ENCODE results near the gene TMEM61. TPM values are rescaled to one million over a fixed set of nuclear protein-coding genes. Genes with fewer than 3 reads are reported as not detected.

The TMEM61 gene
- total and polyA plus RNA-seq, 2 donors (not counting 1 experiment from before 2014, with no cell fraction given) = not detected

- no peaks in the 10 kb centered on the region for H4K20me1 ChIP-seq (ENCODE audit: control insufficient read depth, insufficient read depth, low read length, poor library complexity, severe bottlenecking)
- Mint-ChIP-seq H3K9me3 (ENCODE audit: insufficient read depth) (peaks cover 2% of the 10 kb centered on the region), H3K4me1 (no peaks in the 10 kb centered on the region), H3K27me3 (peaks cover 30% of the 10 kb centered on the region), H3K27ac (no peak overlapping the region), H3K4me3 (no peak overlapping the region)
- TF ChIP-seq EZH2 (IDR thresholded peaks at IDR 0.05; ENCODE audit: borderline replicate concordance, insufficient read depth, low read depth, low read length, poor library complexity, severe bottlenecking) (no peak), CTCF (IDR thresholded peaks at IDR 0.05) (no peak)
- H3K9ac ChIP-seq (ENCODE audit: low read length) = no peak overlapping the region
- WGBS (ENCODE audit: insufficient coverage) = 96% methylated on average over 3 of the region's 4 CpGs
- H3K79me2 ChIP-seq (ENCODE audit: control insufficient read depth, insufficient read depth, low read length) = no peaks in the 10 kb centered on the region
- H3K4me1 ChIP-seq (ENCODE audit: control insufficient read depth in 2 of 2, insufficient read depth in 2 of 2, low read length in 2 of 2) = peaks cover 0 to 3% of the 10 kb centered on the region in 2 donors
- CTCF ChIA-PET = interaction anchor here (1.2 to 3.1 kb wide), 4 partner anchors 10 to 1669 kb away, joined by 3 to 13 read pairs (median 6); no protein-coding TSS in a partner anchor
- no peak overlapping the region for H3K4me2 ChIP-seq (replicated peaks; ENCODE audit: low read depth, low read length, poor library complexity, severe bottlenecking)
- no peak overlapping the region for H3K4me3 ChIP-seq (ENCODE audit: control extremely low read depth in 1 of 5, extremely low read depth in 1 of 5, insufficient read depth in 1 of 5, low read depth in 2 of 5, low read length in 4 of 5)
- no peak overlapping the region for H3K27ac ChIP-seq (ENCODE audit: low read length in 2 of 2)
- intact Hi-C loops (cut with micrococcal nuclease) = no loop called here
- H3K36me3 ChIP-seq (replicated peaks in 1 of 2; ENCODE audit: control extremely low read depth in 1 of 2, control insufficient read depth in 1 of 2, extremely low read depth in 1 of 2, insufficient read depth in 2 of 2, low read length in 1 of 2) = no peaks in the 10 kb centered on the region
- DNase-seq = no peak
- POLR2A ChIA-PET = no interaction called here
- no peaks in the 10 kb centered on the region for H3K9me3 ChIP-seq (ENCODE audit: control extremely low read depth in 1 of 3, control insufficient read depth in 2 of 3, insufficient read depth in 1 of 3, low read length in 2 of 3)
- ATAC-seq (ENCODE audit: low read depth) = no peak
- H2AFZ ChIP-seq (ENCODE audit: insufficient read depth, low read depth, low read length, poor library complexity, severe bottlenecking) = no peak overlapping the region
- peaks cover 0 to 3% (median 0%) of the 10 kb centered on the region in 4 experiments for H3K27me3 ChIP-seq (replicated peaks in 1 of 4; ENCODE audit: control extremely low read depth in 1 of 4, control insufficient read depth in 3 of 4, insufficient read depth in 4 of 4, low read length in 3 of 4)
These were observed 28.6 kb upstream of the TMEM61 start for GRCh38 chr1:54951810-54952226.

- intact Hi-C loops (cut with micrococcal nuclease) = no loop called here
- Histone ChIP-seq H3K36me3 (replicated peaks in 1 of 2; ENCODE audit: control extremely low read depth in 1 of 2, control insufficient read depth in 1 of 2, extremely low read depth in 1 of 2, insufficient read depth in 2 of 2, low read length in 1 of 2) (no peaks in the 10 kb centered on the region), H3K27me3 (replicated peaks in 1 of 4; ENCODE audit: control extremely low read depth in 1 of 4, control insufficient read depth in 3 of 4, insufficient read depth in 4 of 4, low read length in 3 of 4) (peaks cover 0 to 3% (median 0%) of the 10 kb centered on the region in 4 experiments), H4K20me1 (ENCODE audit: control insufficient read depth, insufficient read depth, low read length, poor library complexity, severe bottlenecking) (no peaks in the 10 kb centered on the region), H3K4me3 (ENCODE audit: control extremely low read depth in 1 of 5, extremely low read depth in 1 of 5, insufficient read depth in 1 of 5, low read depth in 2 of 5, low read length in 4 of 5) (no peak overlapping the region), H3K4me2 (replicated peaks; ENCODE audit: low read depth, low read length, poor library complexity, severe bottlenecking) (no peak overlapping the region), H3K27ac (ENCODE audit: low read length in 2 of 2) (no peak overlapping the region), H3K79me2 (ENCODE audit: control insufficient read depth, insufficient read depth, low read length) (no peaks in the 10 kb centered on the region), H3K9me3 (ENCODE audit: control extremely low read depth in 1 of 3, control insufficient read depth in 2 of 3, insufficient read depth in 1 of 3, low read length in 2 of 3) (peaks cover 0 to 4% (median 0%) of the 10 kb centered on the region in 3 donors), H3K9ac (ENCODE audit: low read length) (no peak overlapping the region), H2AFZ (ENCODE audit: insufficient read depth, low read depth, low read length, poor library complexity, severe bottlenecking) (no peak overlapping the region), H3K4me1 (ENCODE audit: control insufficient read depth in 2 of 2, insufficient read depth in 2 of 2, low read length in 2 of 2) (peaks cover 0 to 3% of the 10 kb centered on the region in 2 donors)
- ChIA-PET POLR2A (no interaction called here), CTCF (interaction anchor here (0.7 to 1.2 kb wide), 3 partner anchors 8 to 1668 kb away, joined by 3 read pairs; no protein-coding TSS in a partner anchor)
- no peak for TF ChIP-seq CTCF (IDR thresholded peaks at IDR 0.05)
- TF ChIP-seq EZH2 (IDR thresholded peaks at IDR 0.05; ENCODE audit: borderline replicate concordance, insufficient read depth, low read depth, low read length, poor library complexity, severe bottlenecking) = no peak
- no peaks in the 10 kb centered on the region for H3K4me1 Mint-ChIP-seq
- no peak overlapping the region for H3K4me3 Mint-ChIP-seq
- ATAC-seq (ENCODE audit: low read depth) = no peak
- H3K27ac Mint-ChIP-seq = no peak overlapping the region
- WGBS (ENCODE audit: insufficient coverage) = 81% methylated on average over 3 of the region's 4 CpGs
- H3K9me3 Mint-ChIP-seq (ENCODE audit: insufficient read depth) = peaks cover 8% of the 10 kb centered on the region
- H3K27me3 Mint-ChIP-seq = peaks cover 37% of the 10 kb centered on the region
- DNase-seq = no peak
These were observed 27.3 kb upstream of the TMEM61 start for GRCh38 chr1:54952950-54953718.
